CD14-positive monocyte (primary cell): ENCODE data around the gene SGMS1. TPM values are rescaled to one million over a fixed set of nuclear protein-coding genes. Genes with fewer than 3 reads are reported as not detected.
A peak's percentile ranks its signal among the peaks of the same experiment; 100 is the strongest.

ENCODE experiments used
- DNase-seq, 3 donors: peaks; one replicate each; pipeline ENCODE4 v3.0.0-alpha.2; 2011 to 2022
- H2AFZ ChIP-seq: 2 replicates; pipeline ENCODE4 v1.6.0; 2012; ENCODE audit warnings: mild to moderate bottlenecking, low read depth, low read length, inconsistent platforms; ENCODE audit not compliant: insufficient read depth, poor library complexity, severe bottlenecking
- H3K27ac ChIP-seq, 2 donors: 1 replicate in 1 of 2; 2 replicates in 1 of 2; pipeline ENCODE4 v1.5.1; 2012 to 2013; ENCODE audit warnings: low read length in 2 of 2, control low read depth in 1 of 2, inconsistent platforms in 1 of 2, low read depth in 1 of 2, mild to moderate bottlenecking in 1 of 2
- H3K27me3 ChIP-seq, 2 donors: one replicate each; pipeline versions ENCODE4 v1.6.0 to v1.6.1; 2011 to 2013; ENCODE audit warnings: low read length in 2 of 2; ENCODE audit not compliant: control insufficient read depth in 2 of 2, insufficient read depth in 2 of 2
- H3K36me3 ChIP-seq, 2 donors: replicated peaks in 1 of 2; 1 replicate in 1 of 2; 2 replicates in 1 of 2; pipeline versions ENCODE4 v1.5.1 to v1.6.1; 2012 to 2013; ENCODE audit warnings: low read length in 2 of 2, control low read depth in 1 of 2, inconsistent platforms in 1 of 2, mild to moderate bottlenecking in 1 of 2; ENCODE audit not compliant: insufficient read depth in 2 of 2, control insufficient read depth in 1 of 2
- H3K4me1 ChIP-seq, 2 donors: 1 replicate in 1 of 2; 2 replicates in 1 of 2; pipeline versions ENCODE4 v1.5.1 to v1.6.1; 2012 to 2013; ENCODE audit warnings: low read length in 2 of 2, control low read depth in 1 of 2, inconsistent platforms in 1 of 2, mild to moderate bottlenecking in 1 of 2, moderate library complexity in 1 of 2; ENCODE audit not compliant: insufficient read depth in 2 of 2, control insufficient read depth in 1 of 2
- H3K4me2 ChIP-seq: replicated peaks from 2 replicates; pipeline ENCODE3; 2012; ENCODE audit warnings: low read length, moderate library complexity, mild to moderate bottlenecking; ENCODE audit not compliant: poor library complexity, severe bottlenecking; ENCODE audit errors: extremely low read depth
- H3K4me3 ChIP-seq, 3 experiments: fragments of 200-600 bp in 1 of 3; sonication (generic) in 1 of 3; replicated peaks in 1 of 3; 1 replicate in 2 of 3; 2 replicates in 1 of 3; pipeline ENCODE4 v1.5.1; 2011 to 2013; ENCODE audit warnings: low read length in 3 of 3, mild to moderate bottlenecking in 3 of 3, control low read depth in 2 of 3, low read depth in 2 of 3, inconsistent platforms in 1 of 3, moderate library complexity in 1 of 3
- H3K79me2 ChIP-seq: 2 replicates; pipeline ENCODE4 v1.6.0; 2012; ENCODE audit warnings: mild to moderate bottlenecking, control low read depth, inconsistent platforms, low read length, moderate library complexity; ENCODE audit not compliant: insufficient read depth
- H3K9ac ChIP-seq: 2 replicates; pipeline ENCODE4 v1.6.0; 2017; ENCODE audit warnings: low read length, mild to moderate bottlenecking; ENCODE audit not compliant: insufficient read depth, poor library complexity, severe bottlenecking
- H3K9me3 ChIP-seq, 2 donors: replicated peaks in 1 of 2; 1 replicate in 1 of 2; 2 replicates in 1 of 2; pipeline versions ENCODE4 v1.5.1 to v1.6.1; 2012 to 2013; ENCODE audit warnings: low read length in 2 of 2, control low read depth in 1 of 2; ENCODE audit not compliant: control insufficient read depth in 1 of 2, insufficient read depth in 1 of 2
- H4K20me1 ChIP-seq: 2 replicates; pipeline ENCODE4 v1.6.0; 2012; ENCODE audit warnings: mild to moderate bottlenecking, low read length, control low read depth, moderate library complexity; ENCODE audit not compliant: insufficient read depth
- H3K27ac Mint-ChIP-seq, 7 donors: one replicate each; pipeline ENCODE4 v1.8.0; 2020; ENCODE audit warnings: mild to moderate bottlenecking in 7 of 7, mixed read lengths in 7 of 7, moderate library complexity in 6 of 7, inconsistent platforms in 2 of 7
- H3K27me3 Mint-ChIP-seq, 3 donors: one replicate each; pipeline ENCODE4 v1.8.0; 2021 to 2022; ENCODE audit warnings: low read depth in 3 of 3, mild to moderate bottlenecking in 3 of 3, mixed read lengths in 3 of 3, moderate library complexity in 3 of 3, inconsistent platforms in 1 of 3
- H3K36me3 Mint-ChIP-seq, 2 donors: one replicate each; pipeline ENCODE4 v1.8.0; 2020; ENCODE audit warnings: mixed read lengths in 2 of 2, inconsistent platforms in 1 of 2, mild to moderate bottlenecking in 1 of 2
- H3K4me1 Mint-ChIP-seq: one replicate; pipeline ENCODE4 v1.8.0; 2020; ENCODE audit warnings: mild to moderate bottlenecking, mixed read lengths
- H3K4me3 Mint-ChIP-seq, 2 donors: one replicate each; pipeline ENCODE4 v1.8.0; 2020; ENCODE audit warnings: mild to moderate bottlenecking in 2 of 2, mixed read lengths in 2 of 2, moderate library complexity in 1 of 2
- H3K9me3 Mint-ChIP-seq, 7 donors: one replicate each; pipeline ENCODE4 v1.8.0; 2020 to 2022; ENCODE audit warnings: mixed read lengths in 7 of 7, mild to moderate bottlenecking in 6 of 7, moderate library complexity in 6 of 7, inconsistent platforms in 2 of 7
- WGBS: methylation state at CpG from one replicate; pipeline ENCODE4 v1.1.5; 2013; ENCODE audit warnings: missing lambda C conversion rate; ENCODE audit not compliant: insufficient coverage; 5-methylcytosine and 5-hydroxymethylcytosine counted together
- intact Hi-C, 2 donors: fragments of 100-400 bp; cut with micrococcal nuclease; formaldehyde crosslinking; loops; one replicate each; pipeline versions ENCODE4 v1.15.0 to v1.15.1; 2023
- polyA plus RNA-seq, 3 donors: library from polyadenylated mRNA; depleted of rRNA in 1 of 3; unstranded in 2 of 3; stranded (reverse) in 1 of 3; fragments of 300-500 nt in 2 of 3; fragments of >200 nt in 1 of 3; fragmentation: Illumina TruSeq in 2 of 3; gene quantifications; 1 replicate in 2 of 3; 2 replicates in 1 of 3; pipeline ENCODE4 v1.2.3, GENCODE V29; 2012 to 2021
- TF ChIP-seq, protein P1 (sequence below): fragments of 200-600 bp; IDR thresholded peaks from one replicate; pipeline ENCODE4 v1.8.0; 2022; ENCODE audit warnings: antibody characterized with exemption, mild to moderate bottlenecking

The SGMS1 gene
- polyA plus RNA-seq, 3 donors = 19.5 to 20.6 (median 20.4) TPM

DNA sequence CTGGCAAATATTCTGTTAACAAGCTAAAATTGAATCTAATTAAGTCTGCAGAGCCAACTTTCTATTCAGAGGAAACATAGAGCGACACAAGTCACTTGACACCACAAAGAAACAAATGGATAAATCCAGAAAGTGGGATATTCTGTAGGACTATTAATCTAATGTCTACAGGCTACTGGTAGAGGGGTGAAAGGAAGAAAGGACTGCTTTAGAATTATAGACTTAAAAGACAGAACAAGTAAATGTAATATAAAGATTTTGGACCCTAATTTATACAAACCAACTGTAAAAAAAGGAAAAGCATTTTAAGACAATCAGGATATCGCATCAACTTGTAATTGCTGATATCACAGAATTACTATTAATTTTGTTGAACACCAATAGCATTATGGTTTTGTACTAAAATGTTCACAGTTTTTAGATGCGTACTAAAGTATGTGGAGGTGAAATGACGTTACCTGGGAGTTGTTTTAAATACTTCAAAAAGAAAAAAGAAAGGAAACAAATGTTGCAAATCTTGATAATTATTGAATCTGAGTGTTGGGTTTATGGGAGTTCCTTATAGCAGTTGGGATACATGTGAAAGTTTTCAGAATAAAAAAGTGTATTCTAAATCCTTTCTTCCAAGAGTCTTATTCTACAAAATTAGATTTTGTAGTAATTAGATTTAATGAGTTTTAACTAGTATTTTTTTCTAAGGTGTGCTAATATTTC is 298.9 kb downstream of the SGMS1 start:
- Histone ChIP-seq H3K4me2 (no peak overlapping the region), H3K27me3 (no peaks in the 10 kb centered on the region), H3K79me2 (peaks cover 9% of the 10 kb centered on the region), H3K27ac (peak overlapping the region; percentile 8 to 81), H3K4me1 (peaks cover 48 to 55% of the 10 kb centered on the region in 2 donors), H3K9me3 (no peaks in the 10 kb centered on the region), H3K36me3 (peaks cover 0 to 21% of the 10 kb centered on the region in 2 donors), H3K9ac (no peak overlapping the region), H4K20me1 (peaks cover 18% of the 10 kb centered on the region), H2AFZ (no peak overlapping the region), H3K4me3 (no peak overlapping the region)
- Mint-ChIP-seq H3K9me3 (no peaks in the 10 kb centered on the region), H3K4me3 (no peak overlapping the region), H3K27me3 (peaks cover 0 to 2% (median 0%) of the 10 kb centered on the region in 3 donors), H3K4me1 (peaks cover 55% of the 10 kb centered on the region), H3K27ac (peak overlapping the region; percentile 60 to 92 (median 83)), H3K36me3 (peaks cover 40 to 43% of the 10 kb centered on the region in 2 donors)
- WGBS = no CpG with 5 or more reads among the region's 4 CpGs
- no peak for DNase-seq
- TF ChIP-seq, protein P1, sequence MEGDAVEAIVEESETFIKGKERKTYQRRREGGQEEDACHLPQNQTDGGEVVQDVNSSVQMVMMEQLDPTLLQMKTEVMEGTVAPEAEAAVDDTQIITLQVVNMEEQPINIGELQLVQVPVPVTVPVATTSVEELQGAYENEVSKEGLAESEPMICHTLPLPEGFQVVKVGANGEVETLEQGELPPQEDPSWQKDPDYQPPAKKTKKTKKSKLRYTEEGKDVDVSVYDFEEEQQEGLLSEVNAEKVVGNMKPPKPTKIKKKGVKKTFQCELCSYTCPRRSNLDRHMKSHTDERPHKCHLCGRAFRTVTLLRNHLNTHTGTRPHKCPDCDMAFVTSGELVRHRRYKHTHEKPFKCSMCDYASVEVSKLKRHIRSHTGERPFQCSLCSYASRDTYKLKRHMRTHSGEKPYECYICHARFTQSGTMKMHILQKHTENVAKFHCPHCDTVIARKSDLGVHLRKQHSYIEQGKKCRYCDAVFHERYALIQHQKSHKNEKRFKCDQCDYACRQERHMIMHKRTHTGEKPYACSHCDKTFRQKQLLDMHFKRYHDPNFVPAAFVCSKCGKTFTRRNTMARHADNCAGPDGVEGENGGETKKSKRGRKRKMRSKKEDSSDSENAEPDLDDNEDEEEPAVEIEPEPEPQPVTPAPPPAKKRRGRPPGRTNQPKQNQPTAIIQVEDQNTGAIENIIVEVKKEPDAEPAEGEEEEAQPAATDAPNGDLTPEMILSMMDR = no peak
- intact Hi-C loops = no loop called here

DNA sequence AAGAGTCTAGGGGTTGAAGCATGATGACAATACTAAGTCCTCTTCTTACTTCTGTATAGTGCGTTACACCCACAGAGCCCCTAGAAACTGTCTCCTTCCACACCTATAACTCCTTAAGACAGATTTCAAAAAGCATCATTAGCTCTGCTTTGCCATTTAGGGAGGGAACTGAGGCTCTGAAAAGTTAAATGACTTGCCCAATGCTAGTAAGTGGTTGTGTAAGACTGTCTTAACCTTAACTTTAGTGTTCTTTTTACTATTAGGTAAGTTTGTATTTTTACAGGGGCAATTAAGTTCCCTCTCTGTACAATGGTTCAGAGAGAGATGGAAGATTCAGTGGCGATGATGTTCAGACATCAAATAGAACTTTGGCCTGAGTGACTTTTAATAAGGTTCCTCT is 299.7 kb downstream of the SGMS1 start:
- peak in 2 of 3 donors; percentile 32 to 73 for DNase-seq
- H2AFZ ChIP-seq = no peak overlapping the region
- Mint-ChIP-seq H3K27ac (peak overlapping the region; percentile 72 to 92 (median 83)), H3K36me3 (peaks cover 45 to 49% of the 10 kb centered on the region in 2 donors), H3K4me3 (no peak overlapping the region), H3K9me3 (no peaks in the 10 kb centered on the region), H3K27me3 (peaks cover 0 to 2% (median 0%) of the 10 kb centered on the region in 3 donors), H3K4me1 (peaks cover 55% of the 10 kb centered on the region)
- TF ChIP-seq, protein P1 = no peak
- H3K9ac ChIP-seq = no peak overlapping the region
- peak overlapping the region; percentile 35 for H3K4me2 ChIP-seq
- peaks cover 48 to 55% of the 10 kb centered on the region in 2 donors for H3K4me1 ChIP-seq
- H3K79me2 ChIP-seq = peaks cover 9% of the 10 kb centered on the region
- peaks cover 18% of the 10 kb centered on the region for H4K20me1 ChIP-seq
- peak overlapping the region in 1 of 2 donors; percentile 81 for H3K27ac ChIP-seq
- WGBS = no CpG with 5 or more reads among the region's 2 CpGs
- H3K27me3 ChIP-seq = no peaks in the 10 kb centered on the region
- H3K4me3 ChIP-seq = peak overlapping the region in 1 of 3 experiments; percentile 56
- peaks cover 4 to 27% of the 10 kb centered on the region in 2 donors for H3K36me3 ChIP-seq
- intact Hi-C loops = no loop called here
- no peaks in the 10 kb centered on the region for H3K9me3 ChIP-seq
